Measurements from ENCODE around the gene FEM1B. TPM values are rescaled to one million over a fixed set of nuclear protein-coding genes. Genes with fewer than 3 reads are reported as not detected.

FEM1B gene
- total RNA-seq, 3 donors from 2014 or later: 30.9 to 37.0 (median 31.7) TPM

- DNase-seq (no peak), ATAC-seq (no peak)
- H3K4me1 Mint-ChIP-seq (ENCODE audit: low read depth): peaks cover 35% of the 10 kb centered on the region
- no peaks in the 10 kb centered on the region for H3K36me3 Mint-ChIP-seq (ENCODE audit: insufficient read depth)
- H3K9me3 Mint-ChIP-seq: no peaks in the 10 kb centered on the region
- peaks cover 2% of the 10 kb centered on the region for H3K27me3 Mint-ChIP-seq (ENCODE audit: low read depth)
- no peak overlapping the region for H3K4me3 Mint-ChIP-seq
Observed at GRCh38 chr15:68302729-68303128, 25.2 kb downstream of the FEM1B start.

- Mint-ChIP-seq H3K36me3 (ENCODE audit: insufficient read depth) (no peaks in the 10 kb centered on the region), H3K27me3 (ENCODE audit: low read depth) (peaks cover 2% of the 10 kb centered on the region), H3K9me3 (no peaks in the 10 kb centered on the region), H3K4me3 (no peak overlapping the region), H3K4me1 (ENCODE audit: low read depth) (peaks cover 33% of the 10 kb centered on the region)
- ATAC-seq (no peak), DNase-seq (no peak)
Observed at GRCh38 chr15:68303134-68303533, 25.6 kb downstream of the FEM1B start.

GRCh38 chr15:68303560-68304436, 26.3 kb downstream of the FEM1B start:
- ATAC-seq (no peak), DNase-seq (no peak)
- no peaks in the 10 kb centered on the region for H3K36me3 Mint-ChIP-seq (ENCODE audit: insufficient read depth)
- H3K4me1 Mint-ChIP-seq (ENCODE audit: low read depth): peaks cover 28% of the 10 kb centered on the region
- H3K27me3 Mint-ChIP-seq (ENCODE audit: low read depth): peaks cover 2% of the 10 kb centered on the region
- no peaks in the 10 kb centered on the region for H3K9me3 Mint-ChIP-seq
- H3K4me3 Mint-ChIP-seq: no peak overlapping the region

GRCh38 chr15:68304589-68305337, 27.2 kb downstream of the FEM1B start:
- H3K4me1 Mint-ChIP-seq (ENCODE audit: low read depth): peaks cover 18% of the 10 kb centered on the region
- H3K4me3 Mint-ChIP-seq: no peak overlapping the region
- no peaks in the 10 kb centered on the region for H3K9me3 Mint-ChIP-seq
- no peak for DNase-seq
- ATAC-seq: no peak
- H3K27me3 Mint-ChIP-seq (ENCODE audit: low read depth): peaks cover 2% of the 10 kb centered on the region
- H3K36me3 Mint-ChIP-seq (ENCODE audit: insufficient read depth): no peaks in the 10 kb centered on the region

GRCh38 chr15:68305420-68305871, 27.9 kb downstream of the FEM1B start:
- Mint-ChIP-seq H3K36me3 (ENCODE audit: insufficient read depth) (no peaks in the 10 kb centered on the region), H3K4me1 (ENCODE audit: low read depth) (peaks cover 15% of the 10 kb centered on the region), H3K9me3 (no peaks in the 10 kb centered on the region), H3K27me3 (ENCODE audit: low read depth) (peaks cover 2% of the 10 kb centered on the region), H3K4me3 (no peak overlapping the region)
- DNase-seq (no peak), ATAC-seq (no peak)

GRCh38 chr15:68307131-68307928, 29.8 kb downstream of the FEM1B start:
- H3K4me3 Mint-ChIP-seq: no peak overlapping the region
- H3K4me1 Mint-ChIP-seq (ENCODE audit: low read depth): peaks cover 10% of the 10 kb centered on the region
- no peak for ATAC-seq
- H3K27me3 Mint-ChIP-seq (ENCODE audit: low read depth): peaks cover 2% of the 10 kb centered on the region
- no peak for DNase-seq
- no peaks in the 10 kb centered on the region for H3K36me3 Mint-ChIP-seq (ENCODE audit: insufficient read depth)
- H3K9me3 Mint-ChIP-seq: no peaks in the 10 kb centered on the region

- no peak for ATAC-seq
- H3K4me3 Mint-ChIP-seq: no peak overlapping the region
- peaks cover 4% of the 10 kb centered on the region for H3K27me3 Mint-ChIP-seq (ENCODE audit: low read depth)
- H3K4me1 Mint-ChIP-seq (ENCODE audit: low read depth): peaks cover 10% of the 10 kb centered on the region
- H3K36me3 Mint-ChIP-seq (ENCODE audit: insufficient read depth): no peaks in the 10 kb centered on the region
- H3K9me3 Mint-ChIP-seq: no peaks in the 10 kb centered on the region
- no peak for DNase-seq
Observed at GRCh38 chr15:68309024-68309423, 31.5 kb downstream of the FEM1B start.

- peaks cover 4% of the 10 kb centered on the region for H3K27me3 Mint-ChIP-seq (ENCODE audit: low read depth)
- H3K9me3 Mint-ChIP-seq: no peaks in the 10 kb centered on the region
- DNase-seq (no peak), ATAC-seq (no peak)
- H3K36me3 Mint-ChIP-seq (ENCODE audit: insufficient read depth): no peaks in the 10 kb centered on the region
- H3K4me1 Mint-ChIP-seq (ENCODE audit: low read depth): peaks cover 10% of the 10 kb centered on the region
- no peak overlapping the region for H3K4me3 Mint-ChIP-seq
Observed at GRCh38 chr15:68310178-68310803, 32.7 kb downstream of the FEM1B start.

GRCh38 chr15:68310804-68311463, 33.4 kb downstream of the FEM1B start:
- Mint-ChIP-seq H3K4me3 (no peak overlapping the region), H3K27me3 (ENCODE audit: low read depth) (peaks cover 4% of the 10 kb centered on the region), H3K4me1 (ENCODE audit: low read depth) (peaks cover 10% of the 10 kb centered on the region), H3K9me3 (no peaks in the 10 kb centered on the region), H3K36me3 (ENCODE audit: insufficient read depth) (no peaks in the 10 kb centered on the region)
- no peak for ATAC-seq
- no peak for DNase-seq

- Mint-ChIP-seq H3K27me3 (ENCODE audit: low read depth) (peaks cover 2% of the 10 kb centered on the region), H3K9me3 (no peaks in the 10 kb centered on the region), H3K4me3 (no peak overlapping the region), H3K4me1 (ENCODE audit: low read depth) (peaks cover 6% of the 10 kb centered on the region), H3K36me3 (ENCODE audit: insufficient read depth) (no peaks in the 10 kb centered on the region)
- ATAC-seq (no peak), DNase-seq (no peak)
Observed at GRCh38 chr15:68311464-68311835, 33.9 kb downstream of the FEM1B start.

- H3K27me3 Mint-ChIP-seq (ENCODE audit: low read depth): peaks cover 2% of the 10 kb centered on the region
- ATAC-seq: no peak
- H3K4me3 Mint-ChIP-seq: no peak overlapping the region
- H3K9me3 Mint-ChIP-seq: no peaks in the 10 kb centered on the region
- H3K36me3 Mint-ChIP-seq (ENCODE audit: insufficient read depth): no peaks in the 10 kb centered on the region
- peaks cover under 1% of the 10 kb centered on the region for H3K4me1 Mint-ChIP-seq (ENCODE audit: low read depth)
- no peak for DNase-seq
Observed at GRCh38 chr15:68311859-68312557, 34.5 kb downstream of the FEM1B start.

GRCh38 chr15:68312701-68313204, 35.2 kb downstream of the FEM1B start:
- Mint-ChIP-seq H3K4me1 (ENCODE audit: low read depth) (no peaks in the 10 kb centered on the region), H3K9me3 (no peaks in the 10 kb centered on the region), H3K36me3 (ENCODE audit: insufficient read depth) (no peaks in the 10 kb centered on the region), H3K27me3 (ENCODE audit: low read depth) (peaks cover 2% of the 10 kb centered on the region), H3K4me3 (no peak overlapping the region)
- no peak for ATAC-seq
- no peak for DNase-seq

All from activated T-cell treated with anti-CD3 and anti-CD28 coated beads, Interleukin-2, amount 50 U/mL, for 4 hours (primary cell).